Measurements from ENCODE around the gene QRSL1. TPM values are rescaled to one million over a fixed set of nuclear protein-coding genes. Genes with fewer than 3 reads are reported as not detected.

QRSL1 gene
- total RNA-seq, 1 donor from 2014 or later = 11.8 TPM

GRCh38 chr6:106643061-106643460 lies 13.7 kb downstream of the QRSL1 start:
- H3K27ac ChIP-seq = no peak overlapping the region
- H3K27me3 ChIP-seq = no peaks in the 10 kb centered on the region
- TF ChIP-seq CTCF (IDR thresholded peaks at IDR 0.05) = no peak
- ATAC-seq = no peak
- H3K4me3 ChIP-seq = no peak overlapping the region
- H3K36me3 ChIP-seq = peaks cover 51% of the 10 kb centered on the region
- intact Hi-C loops (cut with DNase I) = no loop called here
- no peaks in the 10 kb centered on the region for H3K4me1 ChIP-seq
- DNase-seq = no peak
- H3K9me3 ChIP-seq = no peaks in the 10 kb centered on the region

- Histone ChIP-seq H3K27ac (no peak overlapping the region), H3K4me3 (no peak overlapping the region), H3K27me3 (no peaks in the 10 kb centered on the region), H3K36me3 (peaks cover 75% of the 10 kb centered on the region), H3K9me3 (no peaks in the 10 kb centered on the region), H3K4me1 (no peaks in the 10 kb centered on the region)
- no peak for TF ChIP-seq CTCF (IDR thresholded peaks at IDR 0.05)
- intact Hi-C loops (cut with DNase I) = no loop called here
- ATAC-seq = no peak
- DNase-seq = no peak
Measured at GRCh38 chr6:106648651-106649308, 19.4 kb downstream of the QRSL1 start.

- intact Hi-C loops (cut with DNase I) = no loop called here
- peaks cover 69% of the 10 kb centered on the region for H3K36me3 ChIP-seq
- DNase-seq (no peak), ATAC-seq (no peak)
- peaks cover 3% of the 10 kb centered on the region for H3K9me3 ChIP-seq
- TF ChIP-seq CTCF (IDR thresholded peaks at IDR 0.05) = no peak
- H3K4me3 ChIP-seq = no peak overlapping the region
- no peaks in the 10 kb centered on the region for H3K27me3 ChIP-seq
- no peak overlapping the region for H3K27ac ChIP-seq
- no peaks in the 10 kb centered on the region for H3K4me1 ChIP-seq
Measured at GRCh38 chr6:106658469-106658868, 29.1 kb downstream of the QRSL1 start.

- Histone ChIP-seq H3K27me3 (no peaks in the 10 kb centered on the region), H3K9me3 (peaks cover 3% of the 10 kb centered on the region), H3K36me3 (peaks cover 64% of the 10 kb centered on the region), H3K27ac (no peak overlapping the region), H3K4me3 (no peak overlapping the region), H3K4me1 (no peaks in the 10 kb centered on the region)
- no peak for TF ChIP-seq CTCF (IDR thresholded peaks at IDR 0.05)
- ATAC-seq (no peak), DNase-seq (no peak)
- intact Hi-C loops (cut with DNase I) = no loop called here
Measured at GRCh38 chr6:106659859-106660258, 30.5 kb downstream of the QRSL1 start.

- H3K36me3 ChIP-seq = peaks cover 53% of the 10 kb centered on the region
- intact Hi-C loops (cut with DNase I) = no loop called here
- no peak for TF ChIP-seq CTCF (IDR thresholded peaks at IDR 0.05)
- no peaks in the 10 kb centered on the region for H3K4me1 ChIP-seq
- H3K27ac ChIP-seq = no peak overlapping the region
- peaks cover 3% of the 10 kb centered on the region for H3K9me3 ChIP-seq
- H3K27me3 ChIP-seq = no peaks in the 10 kb centered on the region
- H3K4me3 ChIP-seq = no peak overlapping the region
- DNase-seq (no peak), ATAC-seq (no peak)
Measured at GRCh38 chr6:106662458-106662857, 33.1 kb downstream of the QRSL1 start.

Measured in upper lobe of right lung (tissue), 1 donor.